SH-SY5Y (cell line): ENCODE results near the gene CNGB1.

ENCODE experiments used
- GATA2 ChIP-seq: IDR thresholded peaks from 2 replicates; pipeline ENCODE4 v1.6.1; 2011; ENCODE audit warnings: mild to moderate bottlenecking, low read depth, low read length
- GATA3 ChIP-seq: IDR thresholded peaks from 2 replicates; pipeline ENCODE4 v1.6.1; 2011; ENCODE audit warnings: low read depth, mild to moderate bottlenecking, low read length, moderate library complexity

DNA sequence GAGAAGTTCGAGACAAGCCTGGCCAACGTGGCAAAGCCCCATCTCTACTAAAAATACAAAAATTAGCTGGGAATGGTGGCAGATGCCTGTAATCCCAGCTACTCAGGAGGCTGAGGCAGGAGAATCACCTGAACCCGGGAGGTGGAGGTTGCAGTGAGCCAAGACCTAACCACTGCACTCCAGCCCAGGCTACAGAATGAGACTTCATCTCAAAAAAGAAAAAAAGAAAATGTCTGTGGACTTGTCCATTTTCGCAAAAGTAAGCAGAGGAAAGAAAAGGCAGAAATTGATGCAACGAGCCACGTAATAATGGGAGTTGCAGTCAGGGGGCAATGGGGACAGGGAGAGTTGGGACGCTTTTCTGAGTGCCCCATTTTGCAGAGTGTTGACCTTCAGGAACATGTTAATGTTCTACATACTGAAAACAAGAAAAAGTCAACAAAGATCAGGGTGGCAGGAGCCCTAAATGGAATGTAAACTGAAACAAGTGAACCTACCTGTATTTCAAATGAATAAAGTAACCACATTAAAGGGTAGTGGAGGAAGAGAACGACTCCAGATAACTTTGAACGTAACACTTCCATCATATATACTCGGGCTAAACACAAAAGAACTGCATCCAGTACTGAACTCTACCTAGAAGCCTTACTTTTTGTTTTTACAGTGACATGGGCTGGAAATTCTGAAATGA is 76.4 kb downstream of the CNGB1 start:
- TF ChIP-seq GATA2, result no peak
- no peak for TF ChIP-seq GATA3
